Calu3 (cell line): ENCODE measurements around the gene SERGEF. TPM values are rescaled to one million over a fixed set of nuclear protein-coding genes. Genes with fewer than 3 reads are reported as not detected.

Source experiments
- BruUV-seq: library from RNA; stranded (reverse); fragments of 400-500 nt; replicated peaks from 2 replicates; lab custom pipeline; 2021; lab: Mats Ljungman, UMichigan
- CTCF ChIA-PET: fragments of 300-600 bp; sonication (Branson Sonifier 250); formaldehyde crosslinking; loops from one replicate; lab custom pipeline; 2022; ENCODE audit warnings: antibody characterized with exemption; lab: Charles Lee
- DNase-seq: peaks from one replicate; pipeline ENCODE4 v3.0.0; 2022
- H3K27ac Mint-ChIP-seq: one replicate; pipeline ENCODE4 v1.8.0; 2022; ENCODE audit warnings: mixed read lengths; ENCODE audit not compliant: unreplicated experiment
- H3K27me3 Mint-ChIP-seq: one replicate; pipeline ENCODE4 v1.8.0; 2022; ENCODE audit warnings: mixed read lengths; ENCODE audit not compliant: unreplicated experiment
- H3K36me3 Mint-ChIP-seq: one replicate; pipeline ENCODE4 v1.8.0; 2022; ENCODE audit warnings: mild to moderate bottlenecking, moderate library complexity, mixed read lengths; ENCODE audit not compliant: insufficient read depth, unreplicated experiment
- H3K4me1 Mint-ChIP-seq: one replicate; pipeline ENCODE4 v1.8.0; 2022; ENCODE audit warnings: mild to moderate bottlenecking, low read depth, mixed read lengths; ENCODE audit not compliant: unreplicated experiment
- H3K4me3 Mint-ChIP-seq: one replicate; pipeline ENCODE4 v1.8.0; 2022; ENCODE audit warnings: mild to moderate bottlenecking, low read depth, moderate library complexity, mixed read lengths; ENCODE audit not compliant: unreplicated experiment
- H3K9me3 Mint-ChIP-seq: one replicate; pipeline ENCODE4 v1.8.0; 2022; ENCODE audit warnings: low read depth, mixed read lengths; ENCODE audit not compliant: unreplicated experiment
- intact Hi-C: fragments of 100-400 bp; cut with micrococcal nuclease; formaldehyde crosslinking; loops from one replicate; pipeline ENCODE4 v1.10.0; 2022; ENCODE audit not compliant: unreplicated experiment
- total RNA-seq: library from RNA; stranded (reverse); gene quantifications from 2 replicates; pipeline ENCODE4 v1.2.3, GENCODE V29; 2022
- TF ChIP-seq, protein P1 (sequence below): fragments of 200-600 bp; IDR thresholded peaks from one replicate; pipeline ENCODE4 v1.8.0; 2022; ENCODE audit warnings: antibody characterized with exemption; ENCODE audit not compliant: unreplicated experiment

Gene SERGEF
- total RNA-seq, 1 experiment from 2014 or later, result 28.1 TPM

DNA sequence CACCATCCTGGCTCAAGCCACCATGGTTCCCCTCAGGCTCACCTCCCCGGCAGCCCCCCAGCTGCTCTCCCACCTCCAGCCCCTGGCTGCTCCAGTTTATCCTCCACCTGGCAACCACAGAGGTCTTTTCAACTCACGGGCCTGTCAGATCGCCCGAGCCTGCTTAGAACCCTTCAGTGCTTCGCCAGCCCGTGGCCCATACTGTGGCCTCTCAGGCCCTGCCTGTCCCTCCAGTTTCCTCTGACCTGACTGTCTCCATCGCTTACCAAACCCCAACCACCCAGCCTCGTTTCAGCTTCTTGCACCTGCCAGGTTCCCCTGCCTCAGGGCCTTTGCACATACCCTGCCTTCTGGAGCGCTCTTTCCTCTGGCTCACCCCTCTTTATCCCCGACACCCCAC is 271.4 kb downstream of the SERGEF start:
- intact Hi-C loops, result no loop called here
- BruUV-seq, result no TSS peak
- TF ChIP-seq, protein P1, sequence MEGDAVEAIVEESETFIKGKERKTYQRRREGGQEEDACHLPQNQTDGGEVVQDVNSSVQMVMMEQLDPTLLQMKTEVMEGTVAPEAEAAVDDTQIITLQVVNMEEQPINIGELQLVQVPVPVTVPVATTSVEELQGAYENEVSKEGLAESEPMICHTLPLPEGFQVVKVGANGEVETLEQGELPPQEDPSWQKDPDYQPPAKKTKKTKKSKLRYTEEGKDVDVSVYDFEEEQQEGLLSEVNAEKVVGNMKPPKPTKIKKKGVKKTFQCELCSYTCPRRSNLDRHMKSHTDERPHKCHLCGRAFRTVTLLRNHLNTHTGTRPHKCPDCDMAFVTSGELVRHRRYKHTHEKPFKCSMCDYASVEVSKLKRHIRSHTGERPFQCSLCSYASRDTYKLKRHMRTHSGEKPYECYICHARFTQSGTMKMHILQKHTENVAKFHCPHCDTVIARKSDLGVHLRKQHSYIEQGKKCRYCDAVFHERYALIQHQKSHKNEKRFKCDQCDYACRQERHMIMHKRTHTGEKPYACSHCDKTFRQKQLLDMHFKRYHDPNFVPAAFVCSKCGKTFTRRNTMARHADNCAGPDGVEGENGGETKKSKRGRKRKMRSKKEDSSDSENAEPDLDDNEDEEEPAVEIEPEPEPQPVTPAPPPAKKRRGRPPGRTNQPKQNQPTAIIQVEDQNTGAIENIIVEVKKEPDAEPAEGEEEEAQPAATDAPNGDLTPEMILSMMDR, result no peak
- no peaks in the 10 kb centered on the region for H3K4me1 Mint-ChIP-seq
- no peaks in the 10 kb centered on the region for H3K9me3 Mint-ChIP-seq
- peaks cover 36% of the 10 kb centered on the region for H3K27me3 Mint-ChIP-seq
- CTCF ChIA-PET, result no interaction called here
- H3K4me3 Mint-ChIP-seq, result no peak overlapping the region
- no peak for DNase-seq
- no peak overlapping the region for H3K27ac Mint-ChIP-seq
- no peaks in the 10 kb centered on the region for H3K36me3 Mint-ChIP-seq

DNA sequence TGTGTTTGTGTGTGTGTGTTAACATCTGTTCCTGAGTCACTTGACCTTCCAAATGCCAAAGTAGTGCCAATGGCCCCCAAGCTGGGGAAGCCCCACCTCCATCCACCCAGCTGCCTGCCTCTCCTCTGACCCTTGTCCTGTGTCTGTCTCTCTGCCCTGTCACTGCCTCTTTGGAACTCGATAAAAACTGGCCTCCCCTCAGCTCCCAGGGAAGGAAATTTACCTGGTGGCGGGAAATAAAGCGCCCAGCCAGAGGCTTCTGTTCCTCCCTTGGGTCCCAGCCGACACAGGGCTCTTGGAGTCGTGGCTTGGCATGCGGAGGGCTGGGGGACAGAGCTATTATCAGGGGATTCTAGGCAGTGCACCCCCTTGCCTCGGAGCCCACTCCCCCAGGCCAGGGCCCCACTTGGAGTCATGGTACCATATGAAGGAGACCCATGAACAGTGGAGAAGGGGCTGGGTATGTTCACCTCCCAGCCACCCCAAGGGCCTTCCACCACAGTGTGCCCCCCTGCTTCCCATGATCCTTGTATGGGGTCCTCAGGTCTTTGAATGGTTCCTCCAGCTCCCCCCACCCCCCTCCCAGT is 272.1 kb downstream of the SERGEF start:
- no peaks in the 10 kb centered on the region for H3K9me3 Mint-ChIP-seq
- no peak overlapping the region for H3K4me3 Mint-ChIP-seq
- CTCF ChIA-PET, result no interaction called here
- H3K27me3 Mint-ChIP-seq, result peaks cover 33% of the 10 kb centered on the region
- no peak overlapping the region for H3K27ac Mint-ChIP-seq
- TF ChIP-seq, protein P1, result no peak
- BruUV-seq, result no TSS peak
- no peak for DNase-seq
- H3K4me1 Mint-ChIP-seq, result no peaks in the 10 kb centered on the region
- no peaks in the 10 kb centered on the region for H3K36me3 Mint-ChIP-seq
- intact Hi-C loops, result no loop called here

- Mint-ChIP-seq H3K4me1 (no peaks in the 10 kb centered on the region), H3K36me3 (no peaks in the 10 kb centered on the region), H3K27ac (no peak overlapping the region), H3K27me3 (peaks cover 25% of the 10 kb centered on the region), H3K9me3 (no peaks in the 10 kb centered on the region), H3K4me3 (no peak overlapping the region)
- TF ChIP-seq, protein P1, result no peak
- intact Hi-C loops, result no loop called here
- CTCF ChIA-PET, result no interaction called here
- no peak for DNase-seq
- BruUV-seq, result no TSS peak
Observed at GRCh38 chr11:17739945-17740338, 272.9 kb downstream of the SERGEF start.

DNA sequence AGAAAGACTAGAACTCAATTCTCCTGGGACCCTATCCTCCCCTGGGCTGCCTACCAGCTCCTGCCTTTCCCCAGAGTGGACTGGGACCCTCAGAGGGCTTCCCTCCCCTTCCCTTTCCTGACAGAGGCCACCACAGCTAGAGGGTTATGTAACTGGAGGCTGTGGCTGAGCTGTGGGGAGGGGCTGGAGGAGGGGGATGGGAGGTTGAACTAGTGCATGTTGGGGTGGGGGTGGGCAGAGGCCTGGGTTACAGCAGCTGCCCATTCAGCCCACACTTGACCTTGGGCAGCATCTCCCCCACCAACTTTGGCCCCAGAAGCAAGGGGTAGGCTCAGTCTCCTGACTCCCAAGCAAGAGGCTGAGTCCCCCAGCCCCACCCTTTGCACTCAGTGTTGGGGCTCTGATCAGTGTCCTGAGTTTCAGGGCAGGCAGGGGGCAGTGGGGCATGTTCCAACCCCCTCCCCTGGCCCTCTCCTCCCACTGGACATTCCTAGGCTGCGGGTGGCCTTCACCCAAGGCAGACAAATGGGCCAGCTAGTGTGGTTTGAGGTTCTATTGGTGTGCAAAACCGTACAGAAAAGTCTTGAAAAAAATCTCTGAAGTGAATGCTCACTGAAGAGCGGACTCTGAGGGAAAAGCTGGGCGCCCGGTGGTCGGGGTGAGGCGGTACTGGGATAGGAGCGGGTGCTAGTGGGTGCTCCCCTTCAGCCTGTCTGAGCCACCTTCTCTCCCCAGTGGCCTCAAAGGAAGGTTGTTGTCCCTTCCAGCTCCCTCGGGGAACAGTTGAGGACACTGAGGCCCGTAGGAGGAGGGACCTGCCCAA is 274.5 kb downstream of the SERGEF start:
- Mint-ChIP-seq H3K4me3 (no peak overlapping the region), H3K27ac (no peak overlapping the region), H3K4me1 (no peaks in the 10 kb centered on the region), H3K9me3 (no peaks in the 10 kb centered on the region), H3K36me3 (no peaks in the 10 kb centered on the region), H3K27me3 (peaks cover 26% of the 10 kb centered on the region)
- CTCF ChIA-PET, result interaction anchor here (0.6 kb wide), 1 partner anchor 107 kb away, joined by 3 read pairs; no protein-coding TSS in a partner anchor
- intact Hi-C loops, result no loop called here
- TF ChIP-seq, protein P1, result no peak
- BruUV-seq, result no TSS peak
- no peak for DNase-seq

Other genes with a start within 250 kb of the SERGEF start
- gene TPH1, start 33.2 kb upstream of the SERGEF start, total RNA-seq, result 0.24 and 0.34 TPM in 2 replicates
- 23.9 and 29.3 TPM in 2 replicates for gene SAAL1, start 93.0 kb upstream of the SERGEF start, total RNA-seq
- not detected in 2 replicates for gene MRGPRX3, start 119.5 kb upstream of the SERGEF start, total RNA-seq
- not detected in 2 replicates for gene MRGPRX4, start 159.8 kb upstream of the SERGEF start, total RNA-seq
- gene SAA4, start 223.8 kb upstream of the SERGEF start, total RNA-seq, result 2.6 and 7.2 TPM in 2 replicates
- 22.0 and 31.5 TPM in 2 replicates for gene SAA2, start 235.6 kb upstream of the SERGEF start, total RNA-seq